WI38 (cell line): ENCODE measurements around the gene EHD4.

Source experiments
- H3K4me3 ChIP-seq: 2 replicates; pipeline ENCODE4 v1.5.1; 2011; ENCODE audit warnings: low read depth, mild to moderate bottlenecking, control low read depth, low read length
- TF ChIP-seq, protein P1 (sequence below): IDR thresholded peaks from 2 replicates; pipeline ENCODE4 v1.5.1; 2012; ENCODE audit warnings: low read depth, mild to moderate bottlenecking, control low read depth, low read length

Gene EHD4

DNA sequence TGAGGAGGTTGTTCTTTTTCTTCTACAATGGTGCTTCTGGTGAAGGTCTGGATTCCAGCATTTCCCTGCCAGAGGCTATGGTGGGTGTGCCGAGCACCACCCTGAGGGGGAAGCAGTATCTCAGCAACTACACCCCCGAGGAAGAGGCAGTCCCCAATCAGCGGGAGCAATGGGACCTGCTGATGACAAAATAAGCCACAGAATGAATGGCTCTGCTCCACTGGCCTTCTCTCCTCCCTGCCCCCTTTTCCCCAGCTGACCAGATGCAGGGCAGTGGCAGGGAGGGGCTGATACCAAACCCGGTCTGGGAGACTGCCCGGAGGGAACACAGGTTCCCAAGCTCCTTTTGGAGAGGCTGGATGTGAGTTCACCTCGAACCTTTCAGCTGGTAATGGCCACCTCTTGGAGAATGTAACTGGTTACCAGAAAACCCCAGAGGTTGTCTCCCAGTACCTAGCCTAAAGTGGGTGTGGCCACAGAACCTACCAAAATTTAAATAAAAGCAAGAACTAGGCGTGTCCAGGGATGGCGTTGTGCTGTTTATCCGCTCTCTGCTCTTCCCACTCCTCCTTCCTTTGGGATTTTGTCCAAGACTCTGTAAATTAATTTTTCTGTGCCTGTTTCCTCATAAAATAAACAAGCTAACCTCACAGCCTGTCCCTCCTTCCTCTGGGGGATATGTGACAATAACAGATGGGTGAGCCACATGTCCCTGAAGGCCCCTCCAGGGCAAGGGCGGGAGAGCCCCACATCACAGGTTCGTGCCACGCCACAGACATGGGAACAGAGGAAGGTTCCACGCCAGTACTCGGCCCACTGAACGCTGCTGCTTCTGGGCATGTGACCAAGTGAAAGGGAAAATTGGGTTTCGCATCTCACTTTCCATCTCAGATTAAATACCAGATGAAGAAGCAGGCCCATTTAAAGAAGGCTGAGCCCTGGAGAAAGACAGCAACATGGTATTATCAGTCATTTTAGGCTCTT, 43.4 kb downstream of the EHD4 start:
- no peak overlapping the region for H3K4me3 ChIP-seq
- TF ChIP-seq, protein P1, sequence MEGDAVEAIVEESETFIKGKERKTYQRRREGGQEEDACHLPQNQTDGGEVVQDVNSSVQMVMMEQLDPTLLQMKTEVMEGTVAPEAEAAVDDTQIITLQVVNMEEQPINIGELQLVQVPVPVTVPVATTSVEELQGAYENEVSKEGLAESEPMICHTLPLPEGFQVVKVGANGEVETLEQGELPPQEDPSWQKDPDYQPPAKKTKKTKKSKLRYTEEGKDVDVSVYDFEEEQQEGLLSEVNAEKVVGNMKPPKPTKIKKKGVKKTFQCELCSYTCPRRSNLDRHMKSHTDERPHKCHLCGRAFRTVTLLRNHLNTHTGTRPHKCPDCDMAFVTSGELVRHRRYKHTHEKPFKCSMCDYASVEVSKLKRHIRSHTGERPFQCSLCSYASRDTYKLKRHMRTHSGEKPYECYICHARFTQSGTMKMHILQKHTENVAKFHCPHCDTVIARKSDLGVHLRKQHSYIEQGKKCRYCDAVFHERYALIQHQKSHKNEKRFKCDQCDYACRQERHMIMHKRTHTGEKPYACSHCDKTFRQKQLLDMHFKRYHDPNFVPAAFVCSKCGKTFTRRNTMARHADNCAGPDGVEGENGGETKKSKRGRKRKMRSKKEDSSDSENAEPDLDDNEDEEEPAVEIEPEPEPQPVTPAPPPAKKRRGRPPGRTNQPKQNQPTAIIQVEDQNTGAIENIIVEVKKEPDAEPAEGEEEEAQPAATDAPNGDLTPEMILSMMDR = no peak

GRCh38 chr15:41928100-41928499, 44.3 kb downstream of the EHD4 start:
- no peak overlapping the region for H3K4me3 ChIP-seq
- TF ChIP-seq, protein P1 = no peak

GRCh38 chr15:41927536-41927935, 44.8 kb downstream of the EHD4 start:
- TF ChIP-seq, protein P1 = no peak
- H3K4me3 ChIP-seq = no peak overlapping the region

GRCh38 chr15:41926185-41927056, 45.9 kb downstream of the EHD4 start:
- no peak overlapping the region for H3K4me3 ChIP-seq
- TF ChIP-seq, protein P1 = no peak

- no peak overlapping the region for H3K4me3 ChIP-seq
- TF ChIP-seq, protein P1 = no peak
These were observed 47.2 kb downstream of the EHD4 start for GRCh38 chr15:41925086-41925608.

GRCh38 chr15:41923401-41923997, 48.9 kb downstream of the EHD4 start:
- no peak overlapping the region for H3K4me3 ChIP-seq
- TF ChIP-seq, protein P1 = no peak
